HG03354 (cell line): ENCODE data around the gene MAPRE3.
A peak's percentile ranks its signal among the peaks of the same experiment; 100 is the strongest.
"Not testable (repeated sequence)": the region's sequence is repeated elsewhere in the genome, so short reads cannot be mapped to it uniquely, and the experiment has no call there.

ENCODE experiments used
- ATAC-seq: cut with Tn5 transposase; IDR thresholded peaks from one replicate; pipeline ENCODE4 v1.9.1; 2021; ENCODE audit warnings: mild to moderate bottlenecking; ENCODE audit not compliant: unreplicated experiment, poor library complexity, severe bottlenecking

MAPRE3 gene

GRCh38 chr2:27054721-27055120, 84.3 kb downstream of the MAPRE3 start:
- no peak for ATAC-seq

- no peak for ATAC-seq
These were observed 86.7 kb downstream of the MAPRE3 start for GRCh38 chr2:27057184-27057583.

- ATAC-seq, result no peak
These were observed 87.8 kb downstream of the MAPRE3 start for GRCh38 chr2:27058210-27058609.

GRCh38 chr2:27059141-27059820, 88.8 kb downstream of the MAPRE3 start:
- ATAC-seq, result no peak

- no peak for ATAC-seq
These were observed 89.9 kb downstream of the MAPRE3 start for GRCh38 chr2:27060323-27060722.

- ATAC-seq, result no peak
These were observed 94.7 kb downstream of the MAPRE3 start for GRCh38 chr2:27065128-27065527.

GRCh38 chr2:27067385-27067784, 96.9 kb downstream of the MAPRE3 start:
- no peak for ATAC-seq

- no peak for ATAC-seq
These were observed 99.0 kb downstream of the MAPRE3 start for GRCh38 chr2:27069436-27069835.

- no peak for ATAC-seq
These were observed 99.7 kb downstream of the MAPRE3 start for GRCh38 chr2:27069961-27070618.

- peak; percentile 20 for ATAC-seq
These were observed 100.3 kb downstream of the MAPRE3 start for GRCh38 chr2:27070653-27071276.

- peak; percentile 89 for ATAC-seq
These were observed 101.0 kb downstream of the MAPRE3 start, which contains the start of gene OST4 for GRCh38 chr2:27071277-27071989. TSS of gene OST4 (minus strand) at chr2:27071654.

- ATAC-seq, result peak; percentile 10
These were observed 101.8 kb downstream of the MAPRE3 start for GRCh38 chr2:27071990-27072830.

- ATAC-seq, result no peak
These were observed 102.5 kb downstream of the MAPRE3 start for GRCh38 chr2:27072920-27073319.

GRCh38 chr2:27073782-27074181, 103.3 kb downstream of the MAPRE3 start:
- no peak for ATAC-seq

- no peak for ATAC-seq
These were observed 104.5 kb downstream of the MAPRE3 start for GRCh38 chr2:27074738-27075565.

- ATAC-seq, result not testable (repeated sequence)
These were observed 105.1 kb downstream of the MAPRE3 start for GRCh38 chr2:27075566-27075871.

GRCh38 chr2:27076323-27076722, 105.9 kb downstream of the MAPRE3 start:
- ATAC-seq, result no peak
